Endothelial cell of umbilical vein (primary cell): Measurements from ENCODE around the gene TMEM167B. TPM values are rescaled to one million over a fixed set of nuclear protein-coding genes. Genes with fewer than 3 reads are reported as not detected.

Experiments used
- BruUV-seq: library from RNA; stranded (reverse); fragments of 400-500 nt; replicated peaks from 2 replicates; lab custom pipeline; 2021; lab: Mats Ljungman, UMichigan
- CTCF ChIA-PET: fragments of 300-600, 350-600 bp; sonication (Branson Sonifier 250); formaldehyde crosslinking; loops from one replicate; lab custom pipeline; 2021; ENCODE audit warnings: antibody characterized with exemption, inconsistent platforms; lab: Charles Lee
- POLR2A ChIA-PET: fragments of 300-600, 350-600 bp; sonication (Branson Sonifier 250); formaldehyde crosslinking; loops from one replicate; lab custom pipeline; 2021; ENCODE audit warnings: antibody characterized with exemption, inconsistent platforms; lab: Charles Lee
- DNase-seq: peaks from one replicate; pipeline ENCODE4 v3.0.0-alpha.2; 2011; ENCODE audit warnings: low read depth, low spot score
- FAIRE-seq: peaks from 2 replicates; lab custom pipeline; 2011; peaks lifted over from hg19 to GRCh38; lab: Jason Lieb, UNC
- H2AFZ ChIP-seq: 2 replicates; pipeline ENCODE4 v1.6.0; 2012; ENCODE audit warnings: low read depth, low read length, control low read depth, inconsistent platforms
- H3K27ac ChIP-seq: 2 replicates; pipeline ENCODE4 v1.5.1; 2011; ENCODE audit warnings: low read depth, mild to moderate bottlenecking, control low read depth, low read length, moderate library complexity; ENCODE audit not compliant: insufficient read depth
- H3K27me3 ChIP-seq, 2 experiments: 2 replicates each; pipeline versions ENCODE4 v1.6.0 to v1.6.1; 2011; ENCODE audit warnings: low read length in 2 of 2, mixed read lengths in 1 of 2; ENCODE audit not compliant: control insufficient read depth in 2 of 2, insufficient read depth in 2 of 2
- H3K36me3 ChIP-seq, 2 experiments: 2 replicates in 1 of 2; 3 replicates in 1 of 2; pipeline ENCODE4 v1.5.1; 2011; ENCODE audit warnings: low read length in 2 of 2, mild to moderate bottlenecking in 1 of 2, moderate library complexity in 1 of 2; ENCODE audit not compliant: control insufficient read depth in 2 of 2, insufficient read depth in 2 of 2; ENCODE audit errors: extremely low read depth in 1 of 2
- H3K4me1 ChIP-seq: 3 replicates; pipeline ENCODE4 v1.5.1; 2011; ENCODE audit warnings: mild to moderate bottlenecking, low read length; ENCODE audit not compliant: control insufficient read depth, insufficient read depth; ENCODE audit errors: extremely low read depth
- H3K4me2 ChIP-seq: 2 replicates; pipeline ENCODE4 v1.6.1; 2011; ENCODE audit warnings: low read length, control low read depth, mixed read lengths; ENCODE audit not compliant: insufficient read depth
- H3K4me3 ChIP-seq, 3 experiments: fragments of 200-600 bp in 1 of 3; sonication (generic), shearing (Covaris generic) in 1 of 3; replicated peaks in 1 of 3; 2 replicates each; pipeline ENCODE4 v1.5.1; 2011 to 2016; ENCODE audit warnings: control low read depth in 3 of 3, low read length in 3 of 3, mild to moderate bottlenecking in 2 of 3, inconsistent platforms in 1 of 3, low read depth in 1 of 3, moderate library complexity in 1 of 3; ENCODE audit not compliant: insufficient read depth in 1 of 3
- H3K79me2 ChIP-seq: 2 replicates; pipeline ENCODE4 v1.6.0; 2012; ENCODE audit warnings: low read length, inconsistent platforms; ENCODE audit not compliant: control insufficient read depth, insufficient read depth
- H3K9ac ChIP-seq: replicated peaks from 2 replicates; pipeline ENCODE3; 2011; ENCODE audit warnings: low read length, control low read depth; ENCODE audit not compliant: insufficient read depth; ENCODE audit errors: extremely low read depth
- H3K9me1 ChIP-seq: replicated peaks from 3 replicates; pipeline ENCODE4 v1.6.0; 2011; ENCODE audit warnings: mild to moderate bottlenecking, low read length; ENCODE audit not compliant: control insufficient read depth, insufficient read depth; ENCODE audit errors: extremely low read depth
- H3K9me3 ChIP-seq: replicated peaks from 2 replicates; pipeline ENCODE4 v1.5.1; 2012; ENCODE audit warnings: low read length, inconsistent platforms; ENCODE audit not compliant: control insufficient read depth, insufficient read depth
- H4K20me1 ChIP-seq: replicated peaks from 2 replicates; pipeline ENCODE3; 2011; ENCODE audit warnings: mild to moderate bottlenecking, low read length; ENCODE audit not compliant: control insufficient read depth, insufficient read depth; ENCODE audit errors: extremely low read depth
- EZH2 ChIP-seq: IDR thresholded peaks from 2 replicates; pipeline ENCODE4 v1.6.1; 2012; ENCODE audit warnings: borderline replicate concordance, low read depth, mild to moderate bottlenecking, moderate library complexity, low read length, inconsistent platforms; ENCODE audit not compliant: severe bottlenecking
- FOS ChIP-seq: IDR thresholded peaks from 2 replicates; pipeline ENCODE4 v1.6.1; 2011; ENCODE audit warnings: mild to moderate bottlenecking, low read length, moderate library complexity, borderline replicate concordance; ENCODE audit not compliant: insufficient read depth
- GATA2 ChIP-seq: IDR thresholded peaks from 2 replicates; pipeline ENCODE4 v1.7.0; 2011; ENCODE audit warnings: low read depth, mild to moderate bottlenecking, moderate library complexity, mixed read lengths, low read length; ENCODE audit not compliant: insufficient read length, insufficient read depth
- JUN ChIP-seq: IDR thresholded peaks from 2 replicates; pipeline ENCODE4 v1.6.1; 2011; ENCODE audit warnings: borderline replicate concordance, low read depth; ENCODE audit not compliant: insufficient read length, insufficient read depth
- MYC ChIP-seq: IDR thresholded peaks from one replicate; pipeline ENCODE4 v1.6.1; 2011; ENCODE audit warnings: mild to moderate bottlenecking, low read depth, low read length
- POLR2A ChIP-seq: IDR thresholded peaks from 2 replicates; pipeline ENCODE4 v1.6.1; 2012; ENCODE audit warnings: low read depth, mild to moderate bottlenecking, control low read depth, low read length
- POLR2AphosphoS5 ChIP-seq: IDR thresholded peaks from 2 replicates; pipeline ENCODE4 v1.6.1; 2012; ENCODE audit warnings: low read depth, mild to moderate bottlenecking, control low read depth, low read length, moderate library complexity; ENCODE audit not compliant: insufficient read depth
- dilution Hi-C: fragments of 300-500 bp; cut with MboI; formaldehyde crosslinking; loops from one replicate; pipeline ENCODE4 v1.15.0; 2019; ENCODE audit warnings: low sequenced_read_pairs; ENCODE audit not compliant: extremely low pct_ligation_motif_present
- intact Hi-C: fragments of 100-400 bp; cut with micrococcal nuclease; formaldehyde crosslinking; loops from one replicate; pipeline ENCODE4 v1.10.0; 2022
- polyA plus RNA-seq, 4 experiments: library from polyadenylated mRNA; depleted of rRNA in 3 of 4; stranded (reverse) in 3 of 4; unstranded in 1 of 4; fragments of >200 nt; gene quantifications; 2 replicates each; pipeline versions ENCODE4 v1.2.1 to v1.2.3, GENCODE V29; 2011 to 2012; ENCODE audit warnings: missing spikeins in 1 of 4
- total RNA-seq: library from RNA; stranded (reverse); gene quantifications from 2 replicates; pipeline ENCODE4 v1.2.3, GENCODE V29; 2021
- TF ChIP-seq, protein P1 (sequence below), 2 donors: IDR thresholded peaks; 1 replicate in 1 of 2; 2 replicates in 1 of 2; pipeline ENCODE4 v1.5.1; 2011; ENCODE audit warnings: low read length in 2 of 2, mild to moderate bottlenecking in 2 of 2, moderate library complexity in 2 of 2, control low read depth in 1 of 2, inconsistent platforms in 1 of 2, low read depth in 1 of 2; ENCODE audit not compliant: insufficient read depth in 1 of 2; ENCODE audit errors: extremely low read depth in 1 of 2
- TF ChIP-seq, protein P2 (sequence below): IDR thresholded peaks from 2 replicates; pipeline ENCODE4 v1.6.1; 2011; ENCODE audit not compliant: insufficient read depth, insufficient read length

TMEM167B gene
- total and polyA plus RNA-seq, 2 donors (not counting 3 experiments of a cell fraction or from before 2014, with no cell fraction given) = 6.7 to 21.1 TPM

DNA sequence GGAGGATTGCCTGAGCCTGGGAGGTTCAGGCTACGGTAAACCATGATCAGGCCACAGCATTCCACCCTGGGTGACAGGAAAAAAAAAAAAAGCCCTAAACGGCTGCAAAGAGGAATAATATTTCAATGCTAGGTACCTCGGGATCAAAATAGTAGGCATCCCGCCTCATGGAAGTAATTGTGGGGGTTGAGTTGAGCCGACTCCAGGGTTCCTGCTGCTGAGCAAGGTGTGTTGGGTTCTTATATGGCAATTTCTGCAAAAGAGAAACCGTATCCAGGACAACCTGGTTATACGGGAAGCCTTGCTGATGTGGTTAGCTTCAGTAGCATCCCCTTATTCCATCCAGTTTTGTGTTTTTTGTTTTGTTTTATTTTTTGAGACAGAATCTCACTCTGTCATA is 17.2 kb downstream of the TMEM167B start:
- Histone ChIP-seq H3K9me1 (no peaks in the 10 kb centered on the region), H3K27ac (no peak overlapping the region), H2AFZ (no peak overlapping the region), H3K36me3 (no peaks in the 10 kb centered on the region), H4K20me1 (no peaks in the 10 kb centered on the region), H3K4me2 (no peak overlapping the region), H3K4me3 (no peak overlapping the region), H3K79me2 (no peaks in the 10 kb centered on the region), H3K9ac (no peak overlapping the region), H3K9me3 (no peaks in the 10 kb centered on the region), H3K27me3 (peaks cover 16 to 32% of the 10 kb centered on the region in 2 experiments), H3K4me1 (no peaks in the 10 kb centered on the region)
- ChIA-PET CTCF (no interaction called here), POLR2A (no interaction called here)
- FAIRE-seq (no peak), DNase-seq (no peak)
- dilution Hi-C loops (no loop called here), intact Hi-C loops (no loop called here)
- BruUV-seq = no TSS peak
- TF ChIP-seq POLR2A = no peak
- TF ChIP-seq, protein P1, sequence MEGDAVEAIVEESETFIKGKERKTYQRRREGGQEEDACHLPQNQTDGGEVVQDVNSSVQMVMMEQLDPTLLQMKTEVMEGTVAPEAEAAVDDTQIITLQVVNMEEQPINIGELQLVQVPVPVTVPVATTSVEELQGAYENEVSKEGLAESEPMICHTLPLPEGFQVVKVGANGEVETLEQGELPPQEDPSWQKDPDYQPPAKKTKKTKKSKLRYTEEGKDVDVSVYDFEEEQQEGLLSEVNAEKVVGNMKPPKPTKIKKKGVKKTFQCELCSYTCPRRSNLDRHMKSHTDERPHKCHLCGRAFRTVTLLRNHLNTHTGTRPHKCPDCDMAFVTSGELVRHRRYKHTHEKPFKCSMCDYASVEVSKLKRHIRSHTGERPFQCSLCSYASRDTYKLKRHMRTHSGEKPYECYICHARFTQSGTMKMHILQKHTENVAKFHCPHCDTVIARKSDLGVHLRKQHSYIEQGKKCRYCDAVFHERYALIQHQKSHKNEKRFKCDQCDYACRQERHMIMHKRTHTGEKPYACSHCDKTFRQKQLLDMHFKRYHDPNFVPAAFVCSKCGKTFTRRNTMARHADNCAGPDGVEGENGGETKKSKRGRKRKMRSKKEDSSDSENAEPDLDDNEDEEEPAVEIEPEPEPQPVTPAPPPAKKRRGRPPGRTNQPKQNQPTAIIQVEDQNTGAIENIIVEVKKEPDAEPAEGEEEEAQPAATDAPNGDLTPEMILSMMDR (IDR thresholded peaks at IDR 0.05; ENCODE audit: extremely low read depth in 1 of 2, insufficient read depth in 1 of 2, low read depth in 1 of 2, low read length in 2 of 2) = no peak
- no peak for TF ChIP-seq FOS
- no peak for TF ChIP-seq EZH2
- no peak for TF ChIP-seq JUN
- no peak for TF ChIP-seq POLR2AphosphoS5
- TF ChIP-seq, protein P2, sequence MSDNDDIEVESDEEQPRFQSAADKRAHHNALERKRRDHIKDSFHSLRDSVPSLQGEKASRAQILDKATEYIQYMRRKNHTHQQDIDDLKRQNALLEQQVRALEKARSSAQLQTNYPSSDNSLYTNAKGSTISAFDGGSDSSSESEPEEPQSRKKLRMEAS = no peak
- TF ChIP-seq MYC = no peak
- TF ChIP-seq GATA2 = no peak
